Kidney (tissue), 14 donors: ENCODE results near the gene HASPIN. TPM values are rescaled to one million over a fixed set of nuclear protein-coding genes. Genes with fewer than 3 reads are reported as not detected.

ENCODE experiments used
- DNase-seq, 5 donors: peaks; one replicate each; pipeline ENCODE4 v3.0.0-alpha.2; 2013 to 2020
- FAIRE-seq: peaks from 2 replicates; lab custom pipeline; 2012; peaks lifted over from hg19 to GRCh38; lab: Jason Lieb, UNC
- H3K27ac ChIP-seq, 2 donors: one replicate each; pipeline ENCODE4 v1.7.0; 2013; ENCODE audit warnings: low read depth in 2 of 2, low read length in 2 of 2, inconsistent platforms in 1 of 2
- H3K27me3 ChIP-seq: one replicate; pipeline ENCODE4 v1.7.1; 2013; ENCODE audit warnings: low read length, inconsistent platforms; ENCODE audit not compliant: control insufficient read depth, insufficient read depth
- H3K36me3 ChIP-seq, 3 donors: one replicate each; pipeline versions ENCODE4 v1.7.0 to v1.7.1; 2013; ENCODE audit warnings: low read length in 3 of 3, control low read depth in 1 of 3, inconsistent platforms in 1 of 3; ENCODE audit not compliant: insufficient read depth in 3 of 3, control insufficient read depth in 2 of 3
- H3K4me1 ChIP-seq, 3 donors: one replicate each; pipeline versions ENCODE4 v1.7.0 to v1.7.1; 2013; ENCODE audit warnings: low read length in 3 of 3, inconsistent platforms in 1 of 3, low read depth in 1 of 3; ENCODE audit not compliant: control insufficient read depth in 2 of 3, insufficient read depth in 2 of 3
- H3K4me3 ChIP-seq, 3 donors: one replicate each; pipeline versions ENCODE4 v1.7.0 to v1.8.1; 2013; ENCODE audit warnings: low read length in 3 of 3, control low read depth in 1 of 3, inconsistent platforms in 1 of 3
- H3K9ac ChIP-seq, 3 donors: one replicate each; pipeline versions ENCODE4 v1.7.0 to v1.7.1; 2013; ENCODE audit warnings: low read length in 3 of 3, control low read depth in 1 of 3, inconsistent platforms in 1 of 3
- H3K9me3 ChIP-seq, 3 donors: one replicate each; pipeline versions ENCODE4 v1.7.0 to v1.7.1; 2013; ENCODE audit warnings: low read length in 3 of 3, control low read depth in 1 of 3, inconsistent platforms in 1 of 3; ENCODE audit not compliant: control insufficient read depth in 2 of 3, insufficient read depth in 1 of 3
- intact Hi-C: fragments of 100-400 bp; cut with DNase I; formaldehyde crosslinking; loops from one replicate; pipeline ENCODE4 v1.11.1; 2022
- polyA plus RNA-seq: library from polyadenylated mRNA; stranded (reverse); fragments of 350-450 nt; fragmentation: Illumina TruSeq; extraction: RNeasy Lipid Tissue Mini Kit (QIAGEN cat#74804); gene quantifications from one replicate; pipeline ENCODE4 v1.2.3, GENCODE V29; 2014; ENCODE audit warnings: low read depth, low replicate concordance; ENCODE audit not compliant: insufficient read depth
- total RNA-seq: library from RNA; stranded (reverse); fragmentation: NEBNext Ultra II Directional; extraction: Animal tissue kit (Norgen Biotek cat#: 25700); gene quantifications from one replicate; pipeline ENCODE4 v1.2.1, GENCODE V29; 2021
- TF ChIP-seq, protein P1 (sequence below): IDR thresholded peaks from 3 replicates; pipeline ENCODE4 v1.5.1; 2012; ENCODE audit warnings: mild to moderate bottlenecking, moderate library complexity, borderline replicate concordance; ENCODE audit not compliant: insufficient read depth; ENCODE audit errors: extremely low read depth
- donor health status: control.
- donor health status: control.
- donor health status: control.
- donor health status: control.
- donor health status: control.
- donor health status: DM: yes; HTN: yes; CAD: no.
- donor health status: Normal renal cell carcinoma (clear cell type).

Gene HASPIN
- total and polyA plus RNA-seq, 2 donors from 2014 or later = 0.38 TPM; not detected in 1

DNA sequence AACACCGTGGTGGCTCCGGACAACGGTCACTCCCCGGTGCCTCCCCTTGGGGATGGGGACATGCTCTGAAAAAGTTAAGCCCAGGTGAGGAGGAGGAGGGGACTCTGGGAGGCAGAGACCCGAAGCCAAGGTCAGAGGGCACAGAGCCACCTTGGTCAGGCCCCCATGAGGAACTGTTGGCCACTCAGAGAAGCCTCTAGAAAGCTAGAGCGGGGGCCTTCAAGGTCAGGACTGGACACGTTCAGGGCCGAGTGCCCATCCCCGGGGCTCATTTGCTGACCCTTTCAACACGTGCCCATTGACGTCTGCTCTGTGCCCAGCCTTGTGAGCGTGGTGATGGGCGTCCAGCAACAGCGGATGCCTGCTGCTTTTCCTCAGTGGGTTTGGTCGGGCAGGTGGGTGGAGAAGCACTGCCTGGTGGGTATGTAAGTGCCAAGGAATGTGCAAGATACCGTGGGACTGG is 38.2 kb downstream of the HASPIN start:
- Histone ChIP-seq H3K9me3 (peaks cover 0 to 9% (median 0%) of the 10 kb centered on the region in 3 donors), H3K9ac (no peak overlapping the region), H3K27me3 (no peaks in the 10 kb centered on the region), H3K27ac (no peak overlapping the region), H3K4me3 (no peak overlapping the region), H3K36me3 (no peaks in the 10 kb centered on the region), H3K4me1 (no peaks in the 10 kb centered on the region)
- intact Hi-C loops = no loop called here
- TF ChIP-seq, protein P1, sequence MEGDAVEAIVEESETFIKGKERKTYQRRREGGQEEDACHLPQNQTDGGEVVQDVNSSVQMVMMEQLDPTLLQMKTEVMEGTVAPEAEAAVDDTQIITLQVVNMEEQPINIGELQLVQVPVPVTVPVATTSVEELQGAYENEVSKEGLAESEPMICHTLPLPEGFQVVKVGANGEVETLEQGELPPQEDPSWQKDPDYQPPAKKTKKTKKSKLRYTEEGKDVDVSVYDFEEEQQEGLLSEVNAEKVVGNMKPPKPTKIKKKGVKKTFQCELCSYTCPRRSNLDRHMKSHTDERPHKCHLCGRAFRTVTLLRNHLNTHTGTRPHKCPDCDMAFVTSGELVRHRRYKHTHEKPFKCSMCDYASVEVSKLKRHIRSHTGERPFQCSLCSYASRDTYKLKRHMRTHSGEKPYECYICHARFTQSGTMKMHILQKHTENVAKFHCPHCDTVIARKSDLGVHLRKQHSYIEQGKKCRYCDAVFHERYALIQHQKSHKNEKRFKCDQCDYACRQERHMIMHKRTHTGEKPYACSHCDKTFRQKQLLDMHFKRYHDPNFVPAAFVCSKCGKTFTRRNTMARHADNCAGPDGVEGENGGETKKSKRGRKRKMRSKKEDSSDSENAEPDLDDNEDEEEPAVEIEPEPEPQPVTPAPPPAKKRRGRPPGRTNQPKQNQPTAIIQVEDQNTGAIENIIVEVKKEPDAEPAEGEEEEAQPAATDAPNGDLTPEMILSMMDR = no peak
- DNase-seq (no peak), FAIRE-seq (no peak)

GRCh38 chr17:3762922-3763776 is 39.4 kb downstream of the HASPIN start:
- no peaks in the 10 kb centered on the region for H3K36me3 ChIP-seq
- no peak overlapping the region for H3K27ac ChIP-seq
- H3K4me3 ChIP-seq = no peak overlapping the region
- DNase-seq = peak in 1 of 5 donors; percentile 22
- intact Hi-C loops = no loop called here
- no peaks in the 10 kb centered on the region for H3K27me3 ChIP-seq
- no peak overlapping the region for H3K9ac ChIP-seq
- FAIRE-seq = no peak
- H3K4me1 ChIP-seq = no peaks in the 10 kb centered on the region
- H3K9me3 ChIP-seq = peaks cover 0 to 9% (median 0%) of the 10 kb centered on the region in 3 donors
- TF ChIP-seq, protein P1 = no peak

- H3K27me3 ChIP-seq = no peaks in the 10 kb centered on the region
- no peak for FAIRE-seq
- no peak overlapping the region for H3K9ac ChIP-seq
- H3K36me3 ChIP-seq = no peaks in the 10 kb centered on the region
- TF ChIP-seq, protein P1 = no peak
- intact Hi-C loops = no loop called here
- H3K4me1 ChIP-seq = no peaks in the 10 kb centered on the region
- no peak overlapping the region for H3K4me3 ChIP-seq
- H3K27ac ChIP-seq = no peak overlapping the region
- DNase-seq = peak in 1 of 5 donors; percentile 32
- peaks cover 0 to 9% (median 0%) of the 10 kb centered on the region in 3 donors for H3K9me3 ChIP-seq
These were observed 40.1 kb downstream of the HASPIN start for GRCh38 chr17:3763777-3764170.
